Calu3 (cell line): Measurements from ENCODE around the gene FAM111A. TPM values are rescaled to one million over a fixed set of nuclear protein-coding genes. Genes with fewer than 3 reads are reported as not detected.

Source experiments
- BruUV-seq: library from RNA; stranded (reverse); fragments of 400-500 nt; replicated peaks from 2 replicates; lab custom pipeline; 2021; lab: Mats Ljungman, UMichigan
- CTCF ChIA-PET: fragments of 300-600 bp; sonication (Branson Sonifier 250); formaldehyde crosslinking; loops from one replicate; lab custom pipeline; 2022; ENCODE audit warnings: antibody characterized with exemption; lab: Charles Lee
- DNase-seq: peaks from one replicate; pipeline ENCODE4 v3.0.0; 2022
- H3K27ac Mint-ChIP-seq: one replicate; pipeline ENCODE4 v1.8.0; 2022; ENCODE audit warnings: mixed read lengths; ENCODE audit not compliant: unreplicated experiment
- H3K27me3 Mint-ChIP-seq: one replicate; pipeline ENCODE4 v1.8.0; 2022; ENCODE audit warnings: mixed read lengths; ENCODE audit not compliant: unreplicated experiment
- H3K36me3 Mint-ChIP-seq: one replicate; pipeline ENCODE4 v1.8.0; 2022; ENCODE audit warnings: mild to moderate bottlenecking, moderate library complexity, mixed read lengths; ENCODE audit not compliant: insufficient read depth, unreplicated experiment
- H3K4me1 Mint-ChIP-seq: one replicate; pipeline ENCODE4 v1.8.0; 2022; ENCODE audit warnings: mild to moderate bottlenecking, low read depth, mixed read lengths; ENCODE audit not compliant: unreplicated experiment
- H3K4me3 Mint-ChIP-seq: one replicate; pipeline ENCODE4 v1.8.0; 2022; ENCODE audit warnings: mild to moderate bottlenecking, low read depth, moderate library complexity, mixed read lengths; ENCODE audit not compliant: unreplicated experiment
- H3K9me3 Mint-ChIP-seq: one replicate; pipeline ENCODE4 v1.8.0; 2022; ENCODE audit warnings: low read depth, mixed read lengths; ENCODE audit not compliant: unreplicated experiment
- CTCF ChIP-seq: fragments of 200-600 bp; IDR thresholded peaks from one replicate; pipeline ENCODE4 v1.8.0; 2022; ENCODE audit warnings: antibody characterized with exemption; ENCODE audit not compliant: unreplicated experiment
- intact Hi-C: fragments of 100-400 bp; cut with micrococcal nuclease; formaldehyde crosslinking; loops from one replicate; pipeline ENCODE4 v1.10.0; 2022; ENCODE audit not compliant: unreplicated experiment
- total RNA-seq: library from RNA; stranded (reverse); gene quantifications from 2 replicates; pipeline ENCODE4 v1.2.3, GENCODE V29; 2022

The FAM111A gene
- total RNA-seq, 1 experiment from 2014 or later = 87.9 TPM

- H3K27ac Mint-ChIP-seq = no peak overlapping the region
- peaks cover 54% of the 10 kb centered on the region for H3K36me3 Mint-ChIP-seq
- intact Hi-C loops = no loop called here
- H3K9me3 Mint-ChIP-seq = peaks cover 5% of the 10 kb centered on the region
- H3K4me3 Mint-ChIP-seq = no peak overlapping the region
- CTCF ChIA-PET = interaction anchor here (0.7 to 3.8 kb wide), 4 partner anchors 9 to 40 kb away, joined by 3 to 26 read pairs (median 4); partner anchors contain the start of gene DTX4
- DNase-seq = no peak
- TF ChIP-seq CTCF = no peak
- BruUV-seq = no TSS peak
- peaks cover 51% of the 10 kb centered on the region for H3K4me1 Mint-ChIP-seq
- no peaks in the 10 kb centered on the region for H3K27me3 Mint-ChIP-seq
Observed at GRCh38 chr11:59180168-59180776, 37.6 kb downstream of the FAM111A start.

- Mint-ChIP-seq H3K9me3 (peaks cover 5% of the 10 kb centered on the region), H3K36me3 (peaks cover 54% of the 10 kb centered on the region), H3K4me3 (no peak overlapping the region), H3K4me1 (peaks cover 52% of the 10 kb centered on the region), H3K27ac (no peak overlapping the region), H3K27me3 (no peaks in the 10 kb centered on the region)
- CTCF ChIA-PET = interaction anchor here (0.7 to 3.8 kb wide), 2 partner anchors 10 to 40 kb away, joined by 3 to 26 read pairs; partner anchors contain the start of gene DTX4
- no peak for DNase-seq
- no peak for TF ChIP-seq CTCF
- intact Hi-C loops = no loop called here
- BruUV-seq = no TSS peak
Observed at GRCh38 chr11:59180907-59181306, 38.3 kb downstream of the FAM111A start.

- H3K4me3 Mint-ChIP-seq = no peak overlapping the region
- BruUV-seq = no TSS peak
- DNase-seq = no peak
- no peak overlapping the region for H3K27ac Mint-ChIP-seq
- H3K36me3 Mint-ChIP-seq = peaks cover 63% of the 10 kb centered on the region
- peaks cover 5% of the 10 kb centered on the region for H3K9me3 Mint-ChIP-seq
- intact Hi-C loops = no loop called here
- no peak for TF ChIP-seq CTCF
- H3K27me3 Mint-ChIP-seq = no peaks in the 10 kb centered on the region
- CTCF ChIA-PET = interaction anchor here (0.9 to 3.8 kb wide), 2 partner anchors 11 to 23 kb away, joined by 3 to 26 read pairs; partner anchors contain the start of gene DTX4
- peaks cover 58% of the 10 kb centered on the region for H3K4me1 Mint-ChIP-seq
Observed at GRCh38 chr11:59181746-59182456, 39.2 kb downstream of the FAM111A start.

GRCh38 chr11:59182457-59183151 is 39.9 kb downstream of the FAM111A start:
- intact Hi-C loops = no loop called here
- Mint-ChIP-seq H3K9me3 (peaks cover 1% of the 10 kb centered on the region), H3K4me3 (no peak overlapping the region), H3K4me1 (peaks cover 58% of the 10 kb centered on the region), H3K27me3 (no peaks in the 10 kb centered on the region), H3K36me3 (peaks cover 64% of the 10 kb centered on the region), H3K27ac (no peak overlapping the region)
- DNase-seq = peak; percentile 55
- TF ChIP-seq CTCF = peak; percentile 38
- CTCF ChIA-PET = interaction anchor here (0.9 to 4.3 kb wide), 3 partner anchors 8 to 24 kb away, joined by 3 to 57 read pairs (median 26); partner anchors contain the start of gene DTX4
- BruUV-seq = no TSS peak
